GM18867 (cell line): Measurements from ENCODE around the gene SLC35F3.
"Not testable (repeated sequence)": the region's sequence is repeated elsewhere in the genome, so short reads cannot be mapped to it uniquely, and the experiment has no call there.

Experiments used
- ATAC-seq: cut with Tn5 transposase; IDR thresholded peaks from one replicate; pipeline ENCODE4 v1.9.1; 2021; ENCODE audit warnings: mild to moderate bottlenecking, moderate library complexity; ENCODE audit not compliant: unreplicated experiment

SLC35F3 gene

DNA sequence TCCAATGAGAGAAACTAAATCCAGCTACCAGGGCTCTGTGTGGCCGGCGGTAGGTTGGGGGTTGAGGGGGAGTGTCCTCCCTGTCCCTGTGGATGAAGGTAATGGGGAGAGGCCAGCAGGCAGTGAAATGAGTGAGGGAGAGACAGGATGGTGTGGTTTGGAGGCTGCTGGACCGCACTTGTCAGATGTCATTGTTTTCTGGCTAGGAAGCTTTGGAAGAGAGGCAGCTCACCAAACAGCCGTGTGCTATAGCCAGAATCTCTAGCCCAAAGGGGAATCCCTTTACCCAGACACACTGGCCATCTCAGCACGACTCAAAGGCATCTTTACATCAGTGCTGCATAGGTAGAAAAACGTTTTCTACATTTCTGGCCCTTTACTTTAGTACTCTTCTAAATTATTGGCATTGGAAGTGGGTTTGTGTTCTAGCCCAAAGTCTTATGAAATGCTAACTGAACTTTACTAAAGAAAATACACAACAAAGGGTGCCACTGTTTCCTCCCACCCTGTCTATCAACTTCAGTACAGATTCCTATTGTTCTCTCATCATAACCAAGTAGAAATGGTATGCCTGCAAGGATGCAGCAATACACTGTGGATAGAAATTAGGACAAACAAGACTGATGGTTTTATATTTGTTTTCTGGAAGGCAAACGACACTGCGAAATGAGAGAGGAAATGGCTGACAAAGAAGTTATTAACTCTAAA is 372.8 kb downstream of the SLC35F3 start:
- no peak for ATAC-seq

DNA sequence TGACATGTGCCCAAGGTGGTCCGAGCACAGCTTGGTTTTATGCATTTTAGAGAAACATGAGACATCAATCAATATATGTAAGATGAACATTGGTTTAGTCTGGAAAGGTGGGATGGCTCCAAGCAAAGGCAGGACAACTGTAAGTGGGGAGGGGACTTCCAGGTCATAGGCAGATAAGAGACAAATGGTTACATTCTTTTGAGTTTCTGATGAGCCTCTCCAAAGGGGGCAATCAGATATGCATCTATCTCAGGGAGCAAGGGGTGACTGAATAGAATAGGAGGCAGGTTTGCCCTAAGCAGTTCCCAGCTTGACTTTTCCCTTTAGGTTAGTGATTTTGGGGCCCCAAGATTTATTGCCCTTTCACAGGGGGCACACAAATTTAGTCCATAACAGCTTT is 374.5 kb downstream of the SLC35F3 start:
- ATAC-seq, result no peak

- ATAC-seq, result no peak
Measured at GRCh38 chr1:234280500-234280899, 376.0 kb downstream of the SLC35F3 start.

- ATAC-seq, result no peak
Measured at GRCh38 chr1:234281826-234282489, 377.5 kb downstream of the SLC35F3 start.

DNA sequence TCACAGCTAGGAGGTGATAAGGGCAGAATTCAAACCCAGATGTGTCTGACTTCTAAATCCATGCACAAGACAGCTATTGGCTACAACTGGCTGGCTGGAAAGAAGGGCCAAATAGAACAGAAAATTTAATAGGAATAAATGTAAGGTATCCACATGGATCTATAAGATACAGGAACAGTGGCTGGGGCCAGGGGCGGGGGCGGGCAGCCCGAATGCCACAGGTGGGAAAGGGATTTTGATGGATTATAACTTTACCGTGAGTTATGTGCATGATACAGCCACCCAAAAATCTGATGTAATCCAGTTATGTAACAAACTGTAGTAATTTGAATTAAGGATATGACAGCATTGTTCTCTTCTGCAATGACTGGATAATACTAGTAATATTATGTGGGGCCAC is 381.7 kb downstream of the SLC35F3 start:
- no peak for ATAC-seq

- no peak for ATAC-seq
Measured at GRCh38 chr1:234288946-234289345, 384.5 kb downstream of the SLC35F3 start.

- no peak for ATAC-seq
Measured at GRCh38 chr1:234289538-234290305, 385.2 kb downstream of the SLC35F3 start.

- ATAC-seq, result no peak
Measured at GRCh38 chr1:234292011-234292410, 387.5 kb downstream of the SLC35F3 start.

- ATAC-seq, result no peak
Measured at GRCh38 chr1:234292548-234292947, 388.1 kb downstream of the SLC35F3 start.

DNA sequence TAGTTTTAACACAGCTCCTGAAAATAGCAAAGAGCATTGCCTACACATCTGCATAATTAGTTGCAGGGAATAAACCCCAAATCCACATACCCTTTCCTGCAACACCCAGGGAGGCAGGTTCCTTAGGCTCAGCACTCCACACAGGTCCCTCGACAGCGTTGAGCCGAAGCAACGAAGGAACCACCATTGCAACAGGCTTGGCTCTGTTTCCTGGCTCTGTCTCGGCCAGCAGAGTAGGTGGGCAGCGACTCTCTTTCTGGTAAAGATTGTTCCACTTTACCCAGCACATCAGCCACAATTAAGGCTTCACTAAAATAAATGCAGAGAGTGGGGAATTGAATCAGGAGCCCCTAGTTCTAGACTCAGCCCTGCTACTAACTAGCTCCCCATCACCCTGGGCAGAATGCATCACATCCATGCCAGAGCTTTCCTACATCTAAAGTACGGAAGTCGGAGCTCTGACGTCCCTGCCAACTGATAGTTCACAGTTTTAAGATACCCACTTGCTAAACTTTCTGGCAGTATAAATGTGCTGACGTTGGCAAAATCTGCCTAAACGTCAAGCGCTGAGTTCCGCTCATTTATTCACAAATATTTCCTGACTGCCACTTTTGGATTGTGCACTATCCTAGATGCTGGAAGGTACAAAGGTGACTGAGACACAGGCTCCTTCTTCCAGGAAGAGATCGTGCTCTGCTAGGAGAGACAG is 389.8 kb downstream of the SLC35F3 start:
- ATAC-seq, result no peak

DNA sequence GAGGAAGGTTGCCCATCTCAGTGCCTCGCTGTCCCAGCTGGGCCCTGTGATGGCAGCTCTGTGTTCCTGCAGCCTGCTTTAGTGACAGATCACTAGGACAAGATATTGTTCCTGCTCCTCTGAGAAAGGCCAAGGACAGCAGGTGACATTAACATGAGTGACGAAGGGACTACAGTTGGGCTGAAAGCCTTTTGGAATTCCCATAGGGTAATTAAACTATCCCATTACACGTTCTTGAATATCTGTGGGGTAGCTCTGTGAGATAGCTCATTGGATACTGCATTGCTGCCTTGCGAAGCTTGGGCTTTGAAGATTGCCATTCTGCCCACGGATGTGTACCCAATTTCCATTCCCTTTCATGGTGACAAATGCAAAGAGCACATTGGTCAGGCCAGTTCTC is 390.6 kb downstream of the SLC35F3 start:
- no peak for ATAC-seq

DNA sequence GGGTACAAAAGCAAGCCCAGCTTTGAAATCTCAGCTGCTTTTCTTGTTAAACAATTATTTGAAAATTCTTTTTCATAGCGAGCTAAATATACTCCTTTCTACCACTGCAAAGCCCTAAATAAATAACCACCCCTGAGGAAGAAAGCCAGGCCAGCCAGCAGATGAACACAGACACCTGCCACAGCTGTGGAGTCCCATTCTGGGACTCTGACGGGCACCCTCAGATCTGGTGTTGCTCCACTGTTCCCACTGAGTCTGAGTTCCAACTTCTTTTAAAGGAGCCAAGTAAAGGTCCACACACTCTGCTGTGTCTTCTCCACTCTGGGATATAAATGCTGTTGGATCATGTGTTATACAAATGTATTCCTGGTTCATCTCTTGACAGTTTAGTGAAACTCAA is 391.1 kb downstream of the SLC35F3 start:
- ATAC-seq, result no peak

DNA sequence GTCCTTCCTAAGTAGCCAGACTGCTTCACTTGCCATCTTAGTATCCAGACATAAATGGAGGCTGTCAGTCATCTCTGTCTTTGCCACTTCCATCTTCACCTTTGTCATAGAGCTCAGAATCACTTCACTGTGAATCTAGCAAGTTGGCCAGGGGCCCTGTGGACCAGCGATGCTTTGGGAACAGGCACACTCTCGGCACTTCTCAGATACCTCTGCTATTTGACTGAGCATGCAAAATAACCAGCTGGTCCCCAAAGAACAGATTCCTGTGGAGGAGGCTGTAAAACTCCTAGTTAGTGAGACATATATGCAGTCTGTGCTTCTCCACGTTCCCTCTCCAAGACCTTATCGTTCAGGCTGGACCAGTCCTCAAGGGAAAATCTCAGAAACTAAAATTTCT is 392.0 kb downstream of the SLC35F3 start:
- no peak for ATAC-seq

- no peak for ATAC-seq
Measured at GRCh38 chr1:234297668-234298067, 393.2 kb downstream of the SLC35F3 start.

- ATAC-seq, result no peak
Measured at GRCh38 chr1:234300096-234300495, 395.6 kb downstream of the SLC35F3 start.

DNA sequence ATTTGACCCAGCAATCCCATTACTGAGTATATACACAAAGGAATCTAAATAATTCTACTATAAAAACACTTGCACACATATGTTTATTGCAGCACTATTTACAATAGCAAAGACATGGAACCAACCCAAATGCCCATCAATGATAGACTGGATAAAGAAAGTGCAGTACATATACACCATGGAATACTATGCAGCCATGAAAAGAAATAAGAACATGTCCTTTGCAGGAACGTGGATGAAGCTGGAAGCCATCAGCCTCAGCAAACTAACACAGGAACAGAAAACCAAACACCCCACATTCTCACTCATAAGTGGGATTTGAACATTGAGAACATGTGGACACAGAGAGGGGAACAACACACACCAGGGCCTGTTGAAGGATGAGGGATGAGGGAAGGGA is 397.2 kb downstream of the SLC35F3 start:
- not testable (repeated sequence) for ATAC-seq

DNA sequence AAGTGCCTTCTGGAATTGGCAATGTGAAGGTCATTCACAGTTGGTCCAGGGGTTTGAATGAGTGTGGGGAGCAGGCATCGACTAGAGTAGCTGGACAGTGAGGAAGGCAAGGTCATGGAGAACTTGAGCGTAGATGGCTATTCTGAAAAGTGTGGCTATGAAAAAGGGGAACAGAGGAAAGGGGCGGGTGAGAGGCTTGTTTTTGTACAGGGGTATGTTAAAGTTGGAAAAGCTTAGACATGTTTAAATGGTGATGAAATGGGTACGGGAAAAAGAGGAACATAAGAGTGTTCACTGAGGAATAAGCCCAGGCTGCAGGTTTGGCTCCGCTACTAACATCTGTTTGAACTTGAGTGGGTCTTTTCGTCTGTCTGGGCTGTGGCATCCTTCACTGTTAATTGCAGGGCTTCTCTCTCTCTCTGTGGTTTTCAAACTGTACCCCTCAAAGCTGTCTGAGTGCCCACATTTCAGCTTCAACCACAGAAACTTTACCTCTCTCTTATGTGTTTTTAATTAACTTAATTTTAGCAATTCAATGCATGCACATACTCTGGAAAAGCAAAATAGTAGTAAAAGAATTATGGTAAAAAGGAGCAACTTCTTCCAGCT is 398.0 kb downstream of the SLC35F3 start:
- no peak for ATAC-seq

- ATAC-seq, result no peak
Measured at GRCh38 chr1:234303231-234303630, 398.8 kb downstream of the SLC35F3 start.

DNA sequence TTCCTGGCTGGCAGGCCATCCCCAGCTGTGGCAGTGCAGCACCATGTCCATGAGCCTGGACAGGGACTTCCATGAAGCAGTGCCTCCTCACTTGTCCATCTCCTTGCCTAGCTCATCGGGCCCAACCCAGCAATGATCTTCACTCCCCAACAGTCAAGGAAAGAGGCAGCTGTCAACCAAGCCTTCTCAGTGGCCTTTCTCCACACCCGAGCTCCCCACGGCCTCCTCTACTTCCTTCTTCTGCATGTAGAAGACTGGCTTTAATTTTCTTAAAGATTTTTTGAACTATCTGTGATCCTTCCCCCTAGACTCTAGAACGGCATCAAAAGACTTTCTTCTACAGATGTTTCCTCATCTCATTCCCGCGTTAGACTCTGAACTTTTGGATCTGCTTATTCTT is 403.2 kb downstream of the SLC35F3 start:
- ATAC-seq, result no peak

DNA sequence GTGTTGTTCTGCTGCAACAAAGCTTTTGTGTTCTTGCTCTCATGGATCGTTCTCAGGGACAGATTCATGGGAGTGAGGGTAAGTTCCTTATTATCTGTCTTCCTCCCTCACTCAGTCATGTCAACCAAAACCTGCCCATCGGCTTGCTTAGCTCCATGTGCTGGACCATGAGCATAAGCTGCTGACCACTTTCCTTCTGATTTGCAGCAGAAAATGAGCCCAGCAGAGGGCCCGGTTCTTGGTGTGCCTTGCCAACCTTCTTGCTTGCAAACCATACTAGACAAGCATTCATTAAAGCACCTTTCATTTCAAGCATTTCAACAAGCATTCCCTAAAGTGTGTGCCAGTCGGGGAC is 404.7 kb downstream of the SLC35F3 start:
- ATAC-seq, result no peak
